Gastroesophageal sphincter (tissue), 4 donors: ENCODE data around the gene ZNF775. TPM values are rescaled to one million over a fixed set of nuclear protein-coding genes. Genes with fewer than 3 reads are reported as not detected.
A peak's percentile ranks its signal among the peaks of the same experiment; 100 is the strongest.

Experiments
- ATAC-seq: fragments of 150-250 bp; one replicate; pipeline ENCODE4 v1.9.1; 2016; ENCODE audit warnings: mild to moderate bottlenecking, moderate library complexity
- H3K27ac ChIP-seq, 4 donors: fragments of 200-600 bp; sonication (generic) in 3 of 4; 1 replicate in 3 of 4; 2 replicates in 1 of 4; pipeline ENCODE4 v1.5.1; 2016 to 2019
- H3K27me3 ChIP-seq: fragments of 200-600 bp; sonication (generic); one replicate; pipeline ENCODE4 v1.5.1; 2019
- H3K36me3 ChIP-seq, 2 donors: fragments of 200-600 bp; sonication (generic); one replicate each; pipeline ENCODE4 v1.5.1; 2019; ENCODE audit warnings: control low read depth in 1 of 2
- H3K4me1 ChIP-seq, 3 donors: fragments of 200-600 bp; sonication (generic); 1 replicate in 2 of 3; 2 replicates in 1 of 3; pipeline ENCODE4 v1.5.1; 2016 to 2019; ENCODE audit warnings: control low read depth in 2 of 3
- H3K4me3 ChIP-seq, 2 donors: fragments of 200-600 bp; sonication (generic); one replicate each; pipeline ENCODE4 v1.5.1; 2019; ENCODE audit warnings: mild to moderate bottlenecking in 1 of 2, moderate library complexity in 1 of 2
- H3K9me3 ChIP-seq, 3 donors: fragments of 200-600 bp; sonication (generic); one replicate each; pipeline ENCODE4 v1.5.1; 2017 to 2019; ENCODE audit warnings: control low read depth in 2 of 3
- CTCF ChIP-seq, 4 experiments: fragments of 200-600 bp in 2 of 4; fragments of 450-650 bp in 2 of 4; sonication (generic) in 1 of 4; IDR thresholded peaks; one replicate each; pipeline ENCODE4 v1.5.1; 2017 to 2019; ENCODE audit warnings: antibody characterized with exemption in 4 of 4, mild to moderate bottlenecking in 2 of 4, moderate library complexity in 2 of 4
- EP300 ChIP-seq: sonication (generic); formaldehyde crosslinking; IDR thresholded peaks from one replicate; pipeline ENCODE4 v1.6.1; 2017; ENCODE audit warnings: antibody characterized with exemption, mild to moderate bottlenecking
- POLR2A ChIP-seq, 2 donors: fragments of 450-650 bp; IDR thresholded peaks; one replicate each; pipeline ENCODE4 v1.6.1; 2017; ENCODE audit warnings: antibody characterized with exemption in 2 of 2, mild to moderate bottlenecking in 2 of 2, moderate library complexity in 1 of 2
- POLR2AphosphoS5 ChIP-seq: sonication (generic); formaldehyde crosslinking; IDR thresholded peaks from one replicate; pipeline ENCODE4 v1.6.1; 2017; ENCODE audit warnings: antibody characterized with exemption
- WGBS, 2 donors: methylation state at CpG; one replicate each; pipeline ENCODE4 v1.1.5; 2018; ENCODE audit warnings: low coverage in 1 of 2; 5-methylcytosine and 5-hydroxymethylcytosine counted together
- total RNA-seq, 4 donors: library from RNA; depleted of rRNA; stranded (reverse); fragments of >200 nt; gene quantifications; one replicate each; pipeline ENCODE4 v1.1.0, GENCODE V29; 2016

The ZNF775 gene
- total RNA-seq, 4 donors from 2014 or later: 5.3 to 12.5 (median 10.5) TPM

GRCh38 chr7:150382123-150382843, 3.2 kb downstream of the ZNF775 start:
- no peak overlapping the region for H3K4me3 ChIP-seq

GRCh38 chr7:150382844-150383225, 3.7 kb downstream of the ZNF775 start:
- Histone ChIP-seq H3K27me3 (no peaks in the 10 kb centered on the region), H3K9me3 (no peaks in the 10 kb centered on the region), H3K4me1 (peaks cover 0 to 73% (median 9%) of the 10 kb centered on the region in 3 donors), H3K4me3 (no peak overlapping the region), H3K36me3 (no peaks in the 10 kb centered on the region), H3K27ac (peak overlapping the region in 2 of 4 donors; percentile 20 to 51)
- no peak for TF ChIP-seq POLR2AphosphoS5
- no peak for TF ChIP-seq CTCF (IDR thresholded peaks at IDR 0.05)
- TF ChIP-seq EP300: no peak
- no peak for TF ChIP-seq POLR2A (IDR thresholded peaks at IDR 0.05)
- WGBS, 2 donors: 57 to 67% methylated on average over 4 of the region's 4 CpGs
- ATAC-seq: no peak

More at GRCh38 chr7:150382123-150382843, 3.2 kb downstream of the ZNF775 start:
- H3K36me3 ChIP-seq: no peaks in the 10 kb centered on the region
- no peak for TF ChIP-seq EP300
- TF ChIP-seq CTCF (IDR thresholded peaks at IDR 0.05): no peak
- TF ChIP-seq POLR2AphosphoS5: no peak
- TF ChIP-seq POLR2A (IDR thresholded peaks at IDR 0.05): no peak
- H3K27me3 ChIP-seq: no peaks in the 10 kb centered on the region
- no peaks in the 10 kb centered on the region for H3K9me3 ChIP-seq
- no peak for ATAC-seq
- peaks cover 0 to 76% (median 9%) of the 10 kb centered on the region in 3 donors for H3K4me1 ChIP-seq
- H3K27ac ChIP-seq: peak overlapping the region in 2 of 4 donors; percentile 19 to 20
- 68 to 81% methylated on average over 8 of the region's 20 CpGs for WGBS, 2 donors

GRCh38 chr7:150383710-150384397, 4.7 kb downstream of the ZNF775 start:
- Histone ChIP-seq H3K4me1 (peaks cover 0 to 74% (median 5%) of the 10 kb centered on the region in 3 donors), H3K27me3 (no peaks in the 10 kb centered on the region), H3K9me3 (no peaks in the 10 kb centered on the region), H3K4me3 (no peak overlapping the region), H3K27ac (peak overlapping the region in 3 of 4 donors; percentile 51 to 64 (median 57)), H3K36me3 (peaks cover 0 to under 1% of the 10 kb centered on the region in 2 donors)
- no peak for ATAC-seq
- TF ChIP-seq EP300 (no peak), POLR2AphosphoS5 (no peak), POLR2A (IDR thresholded peaks at IDR 0.05) (no peak), CTCF (IDR thresholded peaks at IDR 0.05) (no peak)
- 20% methylated on average over 1 of the region's 22 CpGs; no CpG with 5 or more reads in 1 of the 2 donors for WGBS, 2 donors

- no peak for ATAC-seq
- Histone ChIP-seq H3K27me3 (no peaks in the 10 kb centered on the region), H3K9me3 (no peaks in the 10 kb centered on the region), H3K27ac (peak overlapping the region in 3 of 4 donors; percentile 51 to 64 (median 57)), H3K4me3 (no peak overlapping the region), H3K36me3 (peaks cover 0 to 7% of the 10 kb centered on the region in 2 donors), H3K4me1 (peaks cover 0 to 81% (median 5%) of the 10 kb centered on the region in 3 donors)
- WGBS, 2 donors: 70 to 93% methylated on average over 3 to 5 of the region's 15 CpGs
- no peak for TF ChIP-seq EP300
- TF ChIP-seq POLR2AphosphoS5: no peak
- TF ChIP-seq POLR2A (IDR thresholded peaks at IDR 0.05): no peak
- no peak for TF ChIP-seq CTCF (IDR thresholded peaks at IDR 0.05)
Observed at GRCh38 chr7:150384406-150385301, 5.5 kb downstream of the ZNF775 start.
